EH (cell line): ENCODE results near the gene SSBP3.

Source experiments
- DNase-seq: peaks from one replicate; pipeline ENCODE4 v3.0.0-alpha.2; 2015; ENCODE audit warnings: low read depth

SSBP3 gene

GRCh38 chr1:54176621-54177327, 229.4 kb downstream of the SSBP3 start:
- no peak for DNase-seq
